Sigmoid colon (tissue), 7 donors: Measurements from ENCODE around the gene ZNF138. TPM values are rescaled to one million over a fixed set of nuclear protein-coding genes. Genes with fewer than 3 reads are reported as not detected.

Experiments used
- DNase-seq: peaks from one replicate; pipeline ENCODE4 v3.0.0-alpha.2; 2019
- H3K27ac ChIP-seq, 4 donors: fragments of 200-600 bp; sonication (generic); one replicate each; pipeline ENCODE4 v1.5.1; 2016 to 2019; ENCODE audit warnings: mild to moderate bottlenecking in 1 of 4
- H3K27me3 ChIP-seq, 3 donors: fragments of 200-600 bp; sonication (generic); one replicate each; pipeline ENCODE4 v1.5.1; 2019; ENCODE audit warnings: mild to moderate bottlenecking in 1 of 3
- H3K36me3 ChIP-seq, 4 donors: fragments of 200-600 bp; sonication (generic); one replicate each; pipeline ENCODE4 v1.5.1; 2016 to 2019
- H3K4me1 ChIP-seq, 4 donors: fragments of 200-600 bp; sonication (generic); one replicate each; pipeline ENCODE4 v1.5.1; 2017 to 2019
- H3K4me3 ChIP-seq, 4 donors: fragments of 200-600 bp; sonication (generic); one replicate each; pipeline ENCODE4 v1.5.1; 2017 to 2019; ENCODE audit warnings: mild to moderate bottlenecking in 2 of 4, moderate library complexity in 1 of 4
- H3K9me3 ChIP-seq, 4 donors: fragments of 200-600 bp in 3 of 4; sonication (generic) in 3 of 4; one replicate each; pipeline versions ENCODE4 v1.5.1 to v1.6.1; 2013 to 2019
- CTCF ChIP-seq, 4 experiments: fragments of 450-650 bp in 3 of 4; fragments of 200-600 bp in 1 of 4; IDR thresholded peaks; one replicate each; pipeline ENCODE4 v1.5.1; 2016 to 2019; ENCODE audit warnings: antibody characterized with exemption in 4 of 4, mild to moderate bottlenecking in 3 of 4, moderate library complexity in 2 of 4
- EP300 ChIP-seq, 4 donors: sonication (generic); formaldehyde crosslinking; IDR thresholded peaks; one replicate each; pipeline ENCODE4 v1.6.1; 2017; ENCODE audit warnings: antibody characterized with exemption in 4 of 4
- POLR2A ChIP-seq, 2 donors: fragments of 450-650 bp; IDR thresholded peaks; one replicate each; pipeline ENCODE4 v1.6.1; 2016; ENCODE audit warnings: antibody characterized with exemption in 2 of 2, mild to moderate bottlenecking in 2 of 2, moderate library complexity in 2 of 2
- POLR2AphosphoS5 ChIP-seq, 4 donors: sonication (generic); formaldehyde crosslinking; IDR thresholded peaks; one replicate each; pipeline ENCODE4 v1.6.1; 2017; ENCODE audit warnings: antibody characterized with exemption in 4 of 4
- WGBS, 2 donors: extraction: QIAGEN DNeasy Blood & Tissue Kit; methylation state at CpG; one replicate each; pipeline ENCODE4 v1.1.7; 2013; 5-methylcytosine and 5-hydroxymethylcytosine counted together
- intact Hi-C: fragments of 100-400 bp; cut with DNase I; formaldehyde crosslinking; loops from one replicate; pipeline ENCODE4 v1.15.1; 2023
- polyA plus RNA-seq, 3 donors: library from polyadenylated mRNA; stranded (reverse); fragments of 200-250 nt; gene quantifications; one replicate each; pipeline ENCODE4 v1.2.3, GENCODE V29; 2013
- total RNA-seq, 4 donors: library from RNA; depleted of rRNA; stranded (reverse); fragments of >200 nt; gene quantifications; one replicate each; pipeline ENCODE4 v1.1.0, GENCODE V29; 2016
- donor health status: healthy with polysubstance abuse.
- donor health status: Bipolar disorder and iron deficiency.
- donor health status: healthy.

The ZNF138 gene
- total and polyA plus RNA-seq, 7 donors, result 3.9 to 26.0 (median 8.4) TPM

GRCh38 chr7:64873517-64873916 lies 79.3 kb downstream of the ZNF138 start:
- Histone ChIP-seq H3K4me1 (peaks cover 0 to 9% (median 3%) of the 10 kb centered on the region in 4 donors), H3K27me3 (peaks cover 0 to 5% (median 0%) of the 10 kb centered on the region in 3 donors), H3K9me3 (no peaks in the 10 kb centered on the region), H3K27ac (no peak overlapping the region), H3K4me3 (no peak overlapping the region), H3K36me3 (no peaks in the 10 kb centered on the region)
- intact Hi-C loops, result no loop called here
- TF ChIP-seq EP300 (IDR thresholded peaks at IDR 0.05), result no peak
- no peak for TF ChIP-seq CTCF (IDR thresholded peaks at IDR 0.05)
- no peak for TF ChIP-seq POLR2A (IDR thresholded peaks at IDR 0.05)
- no peak for TF ChIP-seq POLR2AphosphoS5 (IDR thresholded peaks at IDR 0.05)
- WGBS, 2 donors, result 56 to 67% methylated on average over 5 of the region's 5 CpGs
- DNase-seq, result no peak

DNA sequence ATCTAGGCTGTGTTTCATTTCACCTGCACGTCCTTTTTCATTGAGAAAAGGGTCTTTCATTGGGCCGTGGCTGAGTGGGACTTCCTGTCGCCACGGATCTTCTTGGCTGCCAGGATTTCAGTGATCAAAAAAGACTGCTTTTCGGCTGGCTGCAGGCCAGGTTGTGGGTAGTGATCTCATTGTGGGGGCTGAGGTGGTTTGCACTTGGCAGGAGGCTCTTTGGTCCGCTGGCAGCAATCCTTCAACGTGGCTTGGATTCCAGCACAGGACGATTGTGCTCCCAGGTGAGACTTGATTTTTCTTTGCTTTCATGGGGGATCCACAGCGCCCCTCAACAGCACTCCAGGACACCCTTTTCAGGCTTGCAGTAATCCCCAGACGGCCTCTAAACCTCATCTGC lies 79.9 kb downstream of the ZNF138 start:
- WGBS, 2 donors, result 79 to 80% methylated on average over 10 of the region's 10 CpGs
- peaks cover 0 to 9% (median 3%) of the 10 kb centered on the region in 4 donors for H3K4me1 ChIP-seq
- H3K27me3 ChIP-seq, result peaks cover 0 to 5% (median 0%) of the 10 kb centered on the region in 3 donors
- intact Hi-C loops, result no loop called here
- TF ChIP-seq EP300 (IDR thresholded peaks at IDR 0.05), result no peak
- no peak for TF ChIP-seq POLR2A (IDR thresholded peaks at IDR 0.05)
- TF ChIP-seq POLR2AphosphoS5 (IDR thresholded peaks at IDR 0.05), result no peak
- TF ChIP-seq CTCF (IDR thresholded peaks at IDR 0.05), result no peak
- no peak for DNase-seq
- no peak overlapping the region for H3K27ac ChIP-seq
- no peaks in the 10 kb centered on the region for H3K9me3 ChIP-seq
- no peak overlapping the region for H3K4me3 ChIP-seq
- H3K36me3 ChIP-seq, result no peaks in the 10 kb centered on the region

- H3K9me3 ChIP-seq, result no peaks in the 10 kb centered on the region
- no peaks in the 10 kb centered on the region for H3K36me3 ChIP-seq
- no peak overlapping the region for H3K27ac ChIP-seq
- H3K27me3 ChIP-seq, result peaks cover 0 to 5% (median 0%) of the 10 kb centered on the region in 3 donors
- 90% methylated on average over 23 of the region's 23 CpGs for WGBS, 2 donors
- H3K4me1 ChIP-seq, result peaks cover 0 to 9% (median 3%) of the 10 kb centered on the region in 4 donors
- no peak overlapping the region for H3K4me3 ChIP-seq
- intact Hi-C loops, result no loop called here
- no peak for TF ChIP-seq POLR2A (IDR thresholded peaks at IDR 0.05)
- no peak for TF ChIP-seq POLR2AphosphoS5 (IDR thresholded peaks at IDR 0.05)
- TF ChIP-seq CTCF (IDR thresholded peaks at IDR 0.05), result no peak
- no peak for TF ChIP-seq EP300 (IDR thresholded peaks at IDR 0.05)
- no peak for DNase-seq
Observed at GRCh38 chr7:64874562-64875250, 80.5 kb downstream of the ZNF138 start.

DNA sequence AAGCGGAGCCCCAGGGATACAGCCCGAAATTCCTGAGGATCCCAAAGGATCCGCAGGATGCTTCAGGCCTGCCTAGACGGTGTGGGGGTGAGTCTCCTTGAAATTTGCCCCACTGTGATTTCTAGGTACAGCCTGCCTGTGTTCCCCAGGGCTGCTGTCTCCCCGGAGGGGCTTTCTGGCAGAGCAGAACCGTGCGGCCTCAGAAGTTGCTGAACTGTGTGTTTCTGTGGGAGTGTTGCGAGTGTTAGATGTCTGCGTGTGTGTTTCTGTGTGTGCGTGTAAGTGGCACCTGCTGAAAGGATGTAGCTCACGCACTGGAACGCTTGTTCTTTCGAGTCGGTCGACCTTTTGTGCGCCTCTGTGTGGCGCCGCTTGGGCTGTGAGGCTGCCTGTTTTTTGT lies 81.0 kb downstream of the ZNF138 start:
- peaks cover 0 to 9% (median 3%) of the 10 kb centered on the region in 4 donors for H3K4me1 ChIP-seq
- no peak overlapping the region for H3K4me3 ChIP-seq
- no peak for DNase-seq
- peaks cover 0 to 5% (median 0%) of the 10 kb centered on the region in 3 donors for H3K27me3 ChIP-seq
- 89 to 91% methylated on average over 18 of the region's 18 CpGs for WGBS, 2 donors
- no peaks in the 10 kb centered on the region for H3K9me3 ChIP-seq
- H3K27ac ChIP-seq, result no peak overlapping the region
- intact Hi-C loops, result no loop called here
- H3K36me3 ChIP-seq, result no peaks in the 10 kb centered on the region
- TF ChIP-seq CTCF (IDR thresholded peaks at IDR 0.05), result no peak
- TF ChIP-seq POLR2AphosphoS5 (IDR thresholded peaks at IDR 0.05), result no peak
- TF ChIP-seq POLR2A (IDR thresholded peaks at IDR 0.05), result no peak
- TF ChIP-seq EP300 (IDR thresholded peaks at IDR 0.05), result no peak
